ENCODE results near the gene RGL2. TPM values are rescaled to one million over a fixed set of nuclear protein-coding genes. Genes with fewer than 3 reads are reported as not detected.

RGL2 gene
- total and polyA plus RNA-seq, 2 of the 13 experiments (the other 11 are each of a cell fraction or from before 2014, with no cell fraction given) = 22.9 to 47.4 TPM

DNA sequence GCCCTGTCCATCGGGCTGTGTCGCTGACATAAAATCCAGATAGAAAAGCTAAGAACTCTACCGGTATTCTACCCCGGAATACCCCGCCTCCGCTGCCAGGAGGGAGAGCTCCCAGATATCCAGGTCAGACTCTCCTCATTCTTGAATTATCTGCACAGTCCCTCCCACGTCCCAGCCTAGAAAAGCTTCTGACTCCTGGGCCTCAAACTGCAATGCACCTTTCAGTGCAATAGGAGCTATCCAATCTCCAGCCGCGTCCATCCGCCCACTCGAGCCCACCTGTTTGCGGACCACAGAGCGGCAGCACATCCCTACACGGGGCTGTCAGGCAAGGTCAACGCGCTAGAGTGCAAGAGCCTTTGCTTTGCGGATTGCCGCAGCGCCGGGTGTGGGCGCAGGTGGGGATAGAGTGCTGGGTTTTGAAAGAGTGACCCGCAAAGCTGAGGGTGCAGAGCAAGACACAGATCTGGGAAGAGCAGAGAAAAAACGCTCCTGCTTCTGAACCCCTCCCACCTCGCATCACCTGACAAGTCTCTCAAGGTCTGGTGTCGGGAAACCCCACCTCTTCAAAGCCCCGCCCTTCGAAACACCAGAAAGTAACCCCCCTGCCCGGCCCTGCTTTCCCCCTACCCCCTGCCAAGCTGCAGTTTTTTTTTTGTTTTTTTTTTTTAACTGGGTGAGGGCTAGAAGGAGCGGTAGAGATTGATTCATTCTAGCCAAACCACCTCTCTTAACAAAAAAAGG lies 13.8 kb upstream of the RGL2 start (continued):
- TF ChIP-seq, protein P1, sequence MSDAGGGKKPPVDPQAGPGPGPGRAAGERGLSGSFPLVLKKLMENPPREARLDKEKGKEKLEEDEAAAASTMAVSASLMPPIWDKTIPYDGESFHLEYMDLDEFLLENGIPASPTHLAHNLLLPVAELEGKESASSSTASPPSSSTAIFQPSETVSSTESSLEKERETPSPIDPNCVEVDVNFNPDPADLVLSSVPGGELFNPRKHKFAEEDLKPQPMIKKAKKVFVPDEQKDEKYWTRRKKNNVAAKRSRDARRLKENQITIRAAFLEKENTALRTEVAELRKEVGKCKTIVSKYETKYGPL (CRISPR knock-in tag; IDR thresholded peaks at IDR 0.05) = no peak
- peak; percentile 49; the same call in 1 of the 2 replicates for TF ChIP-seq TAF1 (CRISPR knock-in tag; IDR thresholded peaks at IDR 0.05)
- TF ChIP-seq NRL (CRISPR knock-in tag; IDR thresholded peaks at IDR 0.05; ENCODE audit: borderline replicate concordance) = 0 out of 2 replicates have a peak, but pooled peaks have one; percentile 29
- TF ChIP-seq ZBTB42 (CRISPR knock-in tag; IDR thresholded peaks at IDR 0.05) = no peak
- TF ChIP-seq, protein P2, sequence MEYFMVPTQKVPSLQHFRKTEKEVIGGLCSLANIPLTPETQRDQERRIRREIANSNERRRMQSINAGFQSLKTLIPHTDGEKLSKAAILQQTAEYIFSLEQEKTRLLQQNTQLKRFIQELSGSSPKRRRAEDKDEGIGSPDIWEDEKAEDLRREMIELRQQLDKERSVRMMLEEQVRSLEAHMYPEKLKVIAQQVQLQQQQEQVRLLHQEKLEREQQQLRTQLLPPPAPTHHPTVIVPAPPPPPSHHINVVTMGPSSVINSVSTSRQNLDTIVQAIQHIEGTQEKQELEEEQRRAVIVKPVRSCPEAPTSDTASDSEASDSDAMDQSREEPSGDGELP (IDR thresholded peaks at IDR 0.05; ENCODE audit: borderline replicate concordance, low read depth) = peak; percentile 28; the same call in 1 of the 2 replicates
- TF ChIP-seq MIER3 (CRISPR knock-in tag; IDR thresholded peaks at IDR 0.05; ENCODE audit: borderline replicate concordance) = peak; percentile 34; the same call in 1 of the 2 replicates
- peak; percentile 70 for TF ChIP-seq RAD21 (CRISPR knock-in tag; IDR thresholded peaks at IDR 0.05)
- TF ChIP-seq FOXO1 (CRISPR knock-in tag; IDR thresholded peaks at IDR 0.05) = peak; percentile 39; the same call in 1 of the 2 replicates
- peak; percentile 39; the same call in 1 of the 2 replicates for TF ChIP-seq ZNF782 (CRISPR knock-in tag; IDR thresholded peaks at IDR 0.05; ENCODE audit: borderline replicate concordance)
- TF ChIP-seq KDM3A (CRISPR knock-in tag; IDR thresholded peaks at IDR 0.05; ENCODE audit: low read depth) = peak; percentile 48; the same call in 1 of the 2 replicates
- TF ChIP-seq ZNF331 (CRISPR knock-in tag; IDR thresholded peaks at IDR 0.05) = peak; percentile 42; the same call in 1 of the 2 replicates
- TF ChIP-seq, protein P3, sequence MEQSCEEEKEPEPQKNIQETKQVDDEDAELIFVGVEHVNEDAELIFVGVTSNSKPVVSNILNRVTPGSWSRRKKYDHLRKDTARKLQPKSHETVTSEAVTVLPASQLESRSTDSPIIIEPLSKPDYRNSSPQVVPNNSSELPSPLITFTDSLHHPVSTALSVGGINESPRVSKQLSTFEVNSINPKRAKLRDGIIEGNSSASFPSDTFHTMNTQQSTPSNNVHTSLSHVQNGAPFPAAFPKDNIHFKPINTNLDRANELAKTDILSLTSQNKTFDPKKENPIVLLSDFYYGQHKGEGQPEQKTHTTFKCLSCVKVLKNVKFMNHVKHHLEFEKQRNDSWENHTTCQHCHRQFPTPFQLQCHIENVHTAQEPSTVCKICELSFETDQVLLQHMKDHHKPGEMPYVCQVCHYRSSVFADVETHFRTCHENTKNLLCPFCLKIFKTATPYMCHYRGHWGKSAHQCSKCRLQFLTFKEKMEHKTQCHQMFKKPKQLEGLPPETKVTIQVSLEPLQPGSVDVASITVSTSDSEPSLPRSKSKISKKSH (CRISPR knock-in tag; IDR thresholded peaks at IDR 0.05; ENCODE audit: borderline replicate concordance) = no peak
- no peak for TF ChIP-seq BRD4 (CRISPR knock-in tag; IDR thresholded peaks at IDR 0.05)
- TF ChIP-seq FOXA3 (CRISPR knock-in tag; IDR thresholded peaks at IDR 0.05) = peak; percentile 39
- TF ChIP-seq, protein P4, sequence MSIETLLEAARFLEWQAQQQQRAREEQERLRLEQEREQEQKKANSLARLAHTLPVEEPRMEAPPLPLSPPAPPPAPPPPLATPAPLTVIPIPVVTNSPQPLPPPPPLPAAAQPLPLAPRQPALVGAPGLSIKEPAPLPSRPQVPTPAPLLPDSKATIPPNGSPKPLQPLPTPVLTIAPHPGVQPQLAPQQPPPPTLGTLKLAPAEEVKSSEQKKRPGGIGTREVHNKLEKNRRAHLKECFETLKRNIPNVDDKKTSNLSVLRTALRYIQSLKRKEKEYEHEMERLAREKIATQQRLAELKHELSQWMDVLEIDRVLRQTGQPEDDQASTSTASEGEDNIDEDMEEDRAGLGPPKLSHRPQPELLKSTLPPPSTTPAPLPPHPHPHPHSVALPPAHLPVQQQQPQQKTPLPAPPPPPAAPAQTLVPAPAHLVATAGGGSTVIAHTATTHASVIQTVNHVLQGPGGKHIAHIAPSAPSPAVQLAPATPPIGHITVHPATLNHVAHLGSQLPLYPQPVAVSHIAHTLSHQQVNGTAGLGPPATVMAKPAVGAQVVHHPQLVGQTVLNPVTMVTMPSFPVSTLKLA (IDR thresholded peaks at IDR 0.05) = 0 out of 2 replicates have a peak, but pooled peaks have one; percentile 2
- TF ChIP-seq GATAD1 (CRISPR knock-in tag; IDR thresholded peaks at IDR 0.05) = peak; percentile 48; the same call in 1 of the 2 replicates
- peak; percentile 44; the same call in 1 of the 2 replicates for TF ChIP-seq GABPB1 (CRISPR knock-in tag; IDR thresholded peaks at IDR 0.05)
- TF ChIP-seq, protein P5, sequence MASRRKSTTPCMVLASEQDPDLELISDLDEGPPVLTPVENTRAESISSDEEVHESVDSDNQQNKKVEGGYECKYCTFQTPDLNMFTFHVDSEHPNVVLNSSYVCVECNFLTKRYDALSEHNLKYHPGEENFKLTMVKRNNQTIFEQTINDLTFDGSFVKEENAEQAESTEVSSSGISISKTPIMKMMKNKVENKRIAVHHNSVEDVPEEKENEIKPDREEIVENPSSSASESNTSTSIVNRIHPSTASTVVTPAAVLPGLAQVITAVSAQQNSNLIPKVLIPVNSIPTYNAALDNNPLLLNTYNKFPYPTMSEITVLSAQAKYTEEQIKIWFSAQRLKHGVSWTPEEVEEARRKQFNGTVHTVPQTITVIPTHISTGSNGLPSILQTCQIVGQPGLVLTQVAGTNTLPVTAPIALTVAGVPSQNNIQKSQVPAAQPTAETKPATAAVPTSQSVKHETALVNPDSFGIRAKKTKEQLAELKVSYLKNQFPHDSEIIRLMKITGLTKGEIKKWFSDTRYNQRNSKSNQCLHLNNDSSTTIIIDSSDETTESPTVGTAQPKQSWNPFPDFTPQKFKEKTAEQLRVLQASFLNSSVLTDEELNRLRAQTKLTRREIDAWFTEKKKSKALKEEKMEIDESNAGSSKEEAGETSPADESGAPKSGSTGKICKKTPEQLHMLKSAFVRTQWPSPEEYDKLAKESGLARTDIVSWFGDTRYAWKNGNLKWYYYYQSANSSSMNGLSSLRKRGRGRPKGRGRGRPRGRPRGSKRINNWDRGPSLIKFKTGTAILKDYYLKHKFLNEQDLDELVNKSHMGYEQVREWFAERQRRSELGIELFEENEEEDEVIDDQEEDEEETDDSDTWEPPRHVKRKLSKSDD (CRISPR knock-in tag; IDR thresholded peaks at IDR 0.05; ENCODE audit: low read depth) = 0 out of 2 replicates have a peak, but pooled peaks have one; percentile 53
- peak; percentile 36; the same call in 1 of the 2 replicates for TF ChIP-seq NR2C2 (CRISPR knock-in tag; IDR thresholded peaks at IDR 0.05; ENCODE audit: borderline replicate concordance)
- TF ChIP-seq ZNF143 (CRISPR knock-in tag; IDR thresholded peaks at IDR 0.05) = no peak

Measured in HepG2 (cell line).